Tibial nerve (tissue), 4 donors: ENCODE measurements around the gene PCMT1. TPM values are rescaled to one million over a fixed set of nuclear protein-coding genes. Genes with fewer than 3 reads are reported as not detected.

ENCODE experiments used
- DNase-seq, 2 donors: peaks; one replicate each; pipeline ENCODE4 v3.0.0-alpha.2; 2019; ENCODE audit warnings: low spot score in 2 of 2
- H3K27ac ChIP-seq, 4 donors: fragments of 200-600 bp; sonication (generic) in 3 of 4; one replicate each; pipeline ENCODE4 v1.5.1; 2017 to 2019; ENCODE audit warnings: mild to moderate bottlenecking in 1 of 4
- H3K27me3 ChIP-seq, 2 donors: fragments of 200-600 bp; sonication (generic) in 1 of 2; one replicate each; pipeline versions ENCODE4 v1.5.1 to v1.6.0; 2017 to 2019
- H3K36me3 ChIP-seq, 3 donors: fragments of 200-600 bp; sonication (generic); one replicate each; pipeline ENCODE4 v1.5.1; 2018 to 2019
- H3K4me1 ChIP-seq, 4 donors: fragments of 200-600 bp; sonication (generic) in 3 of 4; one replicate each; pipeline ENCODE4 v1.5.1; 2017 to 2019
- H3K4me3 ChIP-seq, 4 donors: fragments of 200-600 bp; sonication (generic) in 3 of 4; one replicate each; pipeline ENCODE4 v1.5.1; 2017 to 2019; ENCODE audit warnings: mild to moderate bottlenecking in 1 of 4, moderate library complexity in 1 of 4
- H3K9me3 ChIP-seq, 4 donors: fragments of 200-600 bp; sonication (generic) in 3 of 4; one replicate each; pipeline ENCODE4 v1.5.1; 2017 to 2019
- CTCF ChIP-seq, 5 experiments: fragments of 200-600 bp in 3 of 5; fragments of 450-650 bp in 2 of 5; sonication (generic) in 3 of 5; IDR thresholded peaks; one replicate each; pipeline ENCODE4 v1.5.1; 2016 to 2019; ENCODE audit warnings: antibody characterized with exemption in 5 of 5, mild to moderate bottlenecking in 3 of 5, moderate library complexity in 2 of 5
- EP300 ChIP-seq, 2 donors: sonication (generic); formaldehyde crosslinking; IDR thresholded peaks; one replicate each; pipeline ENCODE4 v1.6.1; 2017; ENCODE audit warnings: antibody characterized with exemption in 2 of 2, mild to moderate bottlenecking in 1 of 2
- POLR2A ChIP-seq, 2 donors: fragments of 450-650 bp; IDR thresholded peaks; one replicate each; pipeline ENCODE4 v1.6.1; 2017; ENCODE audit warnings: antibody characterized with exemption in 2 of 2, mild to moderate bottlenecking in 2 of 2, moderate library complexity in 2 of 2
- WGBS, 2 donors: methylation state at CpG; one replicate each; pipeline ENCODE4 v1.1.5; 2018; 5-methylcytosine and 5-hydroxymethylcytosine counted together
- total RNA-seq, 4 donors: library from RNA; depleted of rRNA; stranded (reverse); fragments of >200 nt; gene quantifications; one replicate each; pipeline ENCODE4 v1.1.0, GENCODE V29; 2016

PCMT1 gene
- total RNA-seq, 4 donors from 2014 or later = 85.0 to 135 (median 88.5) TPM

DNA sequence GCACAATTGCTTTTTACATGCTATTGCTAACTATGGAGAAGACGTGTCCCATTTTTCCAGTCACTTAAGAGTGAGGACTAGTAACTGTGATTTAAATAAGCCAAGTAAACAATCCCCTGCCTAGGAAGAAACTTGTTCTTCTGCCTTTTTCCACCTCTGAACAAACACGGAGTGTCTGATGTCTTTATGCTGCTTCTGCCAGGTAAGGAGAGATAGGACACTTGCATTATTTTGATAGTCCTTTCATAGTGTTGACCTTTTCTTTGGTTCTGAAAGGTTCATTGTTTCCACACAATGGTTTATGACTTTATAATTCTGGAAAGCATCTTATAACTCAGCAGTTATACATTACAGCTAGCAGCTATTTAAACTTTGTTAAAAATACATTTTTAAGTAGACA lies 106.2 kb downstream of the PCMT1 start:
- no peak for TF ChIP-seq EP300 (IDR thresholded peaks at IDR 0.05)
- TF ChIP-seq CTCF (IDR thresholded peaks at IDR 0.05) = no peak
- Histone ChIP-seq H3K27ac (no peak overlapping the region), H3K36me3 (peaks cover 0 to 17% (median 0%) of the 10 kb centered on the region in 3 donors), H3K9me3 (no peaks in the 10 kb centered on the region), H3K4me3 (no peak overlapping the region), H3K4me1 (peaks cover 0 to 3% (median 0%) of the 10 kb centered on the region in 4 donors), H3K27me3 (no peaks in the 10 kb centered on the region)
- DNase-seq = no peak
- 74 to 80% methylated on average over 2 of the region's 2 CpGs for WGBS, 2 donors

- H3K4me3 ChIP-seq = no peak overlapping the region
- H3K27me3 ChIP-seq = no peaks in the 10 kb centered on the region
- peaks cover 0 to 10% (median 0%) of the 10 kb centered on the region in 3 donors for H3K36me3 ChIP-seq
- no peak for DNase-seq
- no peak overlapping the region for H3K27ac ChIP-seq
- H3K9me3 ChIP-seq = no peaks in the 10 kb centered on the region
- H3K4me1 ChIP-seq = peaks cover 0 to 10% (median 0%) of the 10 kb centered on the region in 4 donors
- TF ChIP-seq POLR2A (IDR thresholded peaks at IDR 0.05) = no peak
- no peak for TF ChIP-seq EP300 (IDR thresholded peaks at IDR 0.05)
- no peak for TF ChIP-seq CTCF (IDR thresholded peaks at IDR 0.05)
- 90 to 91% methylated on average over 10 of the region's 10 CpGs for WGBS, 2 donors
Measured at GRCh38 chr6:149856256-149856994, 106.9 kb downstream of the PCMT1 start.

DNA sequence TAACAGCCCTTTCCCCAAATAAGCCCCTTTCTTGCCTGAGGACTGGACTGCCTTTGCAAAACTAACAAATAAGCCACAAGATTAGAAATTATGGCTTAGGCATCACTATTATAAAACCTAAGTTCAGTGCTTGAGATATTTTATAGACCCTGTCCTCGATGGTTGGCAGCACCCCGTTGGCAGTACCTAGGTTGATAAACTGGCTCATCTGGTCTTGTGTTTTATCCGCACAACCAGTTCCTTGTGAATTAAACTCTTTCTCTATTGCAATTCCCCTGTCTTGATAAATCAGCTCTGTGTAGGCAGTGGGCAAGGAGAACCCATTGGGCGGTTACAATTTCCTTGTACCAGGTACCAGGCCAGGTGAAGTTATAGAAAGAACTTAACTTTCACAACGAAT lies 108.0 kb downstream of the PCMT1 start:
- Histone ChIP-seq H3K4me3 (no peak overlapping the region), H3K27me3 (no peaks in the 10 kb centered on the region), H3K27ac (no peak overlapping the region), H3K9me3 (no peaks in the 10 kb centered on the region), H3K36me3 (no peaks in the 10 kb centered on the region), H3K4me1 (peaks cover 0 to 20% (median under 1%) of the 10 kb centered on the region in 4 donors)
- TF ChIP-seq POLR2A (IDR thresholded peaks at IDR 0.05) (no peak), EP300 (IDR thresholded peaks at IDR 0.05) (no peak), CTCF (IDR thresholded peaks at IDR 0.05) (no peak)
- no peak for DNase-seq
- 91 to 94% methylated on average over 5 of the region's 5 CpGs for WGBS, 2 donors

GRCh38 chr6:149859368-149859767 lies 109.8 kb downstream of the PCMT1 start:
- H3K27me3 ChIP-seq = no peaks in the 10 kb centered on the region
- no peak overlapping the region for H3K27ac ChIP-seq
- no peaks in the 10 kb centered on the region for H3K9me3 ChIP-seq
- peaks cover 0 to 26% (median 5%) of the 10 kb centered on the region in 4 donors for H3K4me1 ChIP-seq
- no peak overlapping the region for H3K4me3 ChIP-seq
- no peaks in the 10 kb centered on the region for H3K36me3 ChIP-seq
- 78 to 91% methylated on average over 7 of the region's 7 CpGs for WGBS, 2 donors
- TF ChIP-seq POLR2A (IDR thresholded peaks at IDR 0.05) (no peak), CTCF (IDR thresholded peaks at IDR 0.05) (no peak), EP300 (IDR thresholded peaks at IDR 0.05) (no peak)
- no peak for DNase-seq

GRCh38 chr6:149859938-149860337 lies 110.4 kb downstream of the PCMT1 start:
- no peaks in the 10 kb centered on the region for H3K27me3 ChIP-seq
- H3K36me3 ChIP-seq = no peaks in the 10 kb centered on the region
- H3K4me1 ChIP-seq = peaks cover 0 to 32% (median 7%) of the 10 kb centered on the region in 4 donors
- no peak for DNase-seq
- no peak overlapping the region for H3K27ac ChIP-seq
- H3K4me3 ChIP-seq = no peak overlapping the region
- 95 to 97% methylated on average over 3 of the region's 3 CpGs for WGBS, 2 donors
- no peaks in the 10 kb centered on the region for H3K9me3 ChIP-seq
- TF ChIP-seq CTCF (IDR thresholded peaks at IDR 0.05) (no peak), EP300 (IDR thresholded peaks at IDR 0.05) (no peak), POLR2A (IDR thresholded peaks at IDR 0.05) (no peak)
